ENCODE measurements around the gene SCMH1. TPM values are rescaled to one million over a fixed set of nuclear protein-coding genes. Genes with fewer than 3 reads are reported as not detected.

The SCMH1 gene
- total and polyA plus RNA-seq, 2 of the 4 experiments (the other 2 are of a cell fraction): 9.0 to 19.4 TPM

DNA sequence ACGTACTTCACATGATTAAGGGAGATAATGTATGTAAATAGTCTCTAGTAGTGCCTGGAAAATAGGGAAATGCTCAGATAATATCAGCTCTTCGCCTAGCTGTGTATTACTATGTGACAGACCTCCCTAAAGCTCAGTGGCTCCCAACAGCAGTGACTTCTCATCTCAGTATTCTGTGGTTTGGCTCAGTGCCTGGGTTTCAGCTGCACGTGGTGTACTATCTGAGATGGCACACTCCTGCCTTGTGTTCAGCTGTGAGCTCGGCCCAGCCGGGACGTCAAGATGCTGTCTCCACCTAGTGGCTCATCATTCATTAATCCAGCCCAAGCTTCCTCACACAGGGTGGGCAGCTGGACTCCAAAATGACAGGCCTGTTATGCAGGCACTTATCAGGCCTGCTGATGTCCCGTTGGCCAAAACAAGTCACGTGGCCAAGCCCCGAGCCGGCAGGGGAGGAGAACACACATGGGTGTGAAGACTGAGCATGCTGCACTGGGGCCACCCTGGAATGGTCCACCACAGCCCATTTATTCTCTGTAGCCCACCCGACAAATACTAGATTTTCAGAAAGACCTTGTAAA is 238.4 kb downstream of the SCMH1 start:
- H3K27ac ChIP-seq (ENCODE audit: insufficient read depth, low read length): no peak overlapping the region
- H2BK120ac ChIP-seq (ENCODE audit: low read depth, low read length): 0 out of 2 replicates have a peak overlapping the region, but pooled peaks have one; percentile 7
- dilution Hi-C loops (cut with HindIII; ENCODE audit: low sequenced_read_pairs, unreplicated experiment): no loop called here
- peak overlapping the region; percentile 64 for H2AFZ ChIP-seq (replicated peaks; ENCODE audit: low read length, poor library complexity)
- H4K5ac ChIP-seq (ENCODE audit: low read depth, low read length): no peak overlapping the region
- WGBS, 2 experiments (ENCODE audit: extremely low coverage in 2 of 2, insufficient read length in 1 of 2): no CpG with 5 or more reads among the region's 11 CpGs
- peak overlapping the region; percentile 13 for H2AK9ac ChIP-seq (replicated peaks; ENCODE audit: low read depth, low read length, poor library complexity)
- H3K27me3 ChIP-seq (ENCODE audit: control insufficient read depth, insufficient read depth, low read length): no peaks in the 10 kb centered on the region
- no peaks in the 10 kb centered on the region for H3K9me3 ChIP-seq (ENCODE audit: control insufficient read depth, insufficient read depth, low read length)
- ATAC-seq (ENCODE audit: low read depth) (peak; percentile 96), DNase-seq (peak; percentile 100)
- POLR2A ChIA-PET (ENCODE audit: unreplicated experiment): no interaction called here
- no peak overlapping the region for H4K91ac ChIP-seq (ENCODE audit: insufficient read depth, low read depth, low read length)
- peaks cover 14% of the 10 kb centered on the region for H3K4me1 ChIP-seq (ENCODE audit: control insufficient read depth, insufficient read depth, low read length)
- no peak overlapping the region for H3K18ac ChIP-seq (ENCODE audit: low read depth, low read length)
- in situ Hi-C loops (cut with MboI; ENCODE audit: low sequenced_read_pairs): no loop called here
- no peak overlapping the region for H2BK20ac ChIP-seq (ENCODE audit: low read depth, low read length)
- H3K79me1 ChIP-seq (ENCODE audit: low read depth in 1 of 2, low read length in 2 of 2): peaks cover 32 to 77% of the 10 kb centered on the region in 2 experiments
- peaks cover 17% of the 10 kb centered on the region for H4K20me1 ChIP-seq (ENCODE audit: insufficient read depth, low read length)
- H3K56ac ChIP-seq (ENCODE audit: extremely low read depth, insufficient read depth, low read length): no peak overlapping the region
- H3K4ac ChIP-seq (ENCODE audit: low read depth, low read length): no peak overlapping the region
- no peak overlapping the region for H3K23ac ChIP-seq (ENCODE audit: low read depth, low read length)
- no peak overlapping the region for H3K4me2 ChIP-seq (ENCODE audit: low read depth, low read length)
- 0 out of 4 replicates have a peak overlapping the region, but pooled peaks of 1 of the 2 experiments have one; percentile 6 for H4K8ac ChIP-seq (ENCODE audit: low read depth in 2 of 2, low read length in 2 of 2)
- H3K9ac ChIP-seq (ENCODE audit: low read depth, low read length): no peak overlapping the region
- no peak overlapping the region for H2BK15ac ChIP-seq (ENCODE audit: low read depth, low read length)
- no peak overlapping the region for H3K14ac ChIP-seq (replicated peaks; ENCODE audit: low read depth, low read length)
- BruUV-seq (replicated peaks): no TSS peak
- peaks cover 41% of the 10 kb centered on the region for H3K36me3 ChIP-seq (ENCODE audit: control insufficient read depth, insufficient read depth, low read length)
- intact Hi-C loops (cut with micrococcal nuclease): loop anchor here (1.0 kb wide), 1 partner anchor 155 kb away; no protein-coding TSS in a partner anchor
- no peak overlapping the region for H3K4me3 ChIP-seq (ENCODE audit: insufficient read depth, low read depth, low read length)
- CTCF ChIA-PET: interaction anchor here (0.5 to 2.0 kb wide), 11 partner anchors 9 to 231 kb away, joined by 3 to 9 read pairs (median 5); partner anchors contain the start of genes CTPS1 and SLFNL1
- no peak overlapping the region for H2AK5ac ChIP-seq (ENCODE audit: low read depth, low read length)
- H2BK5ac ChIP-seq (ENCODE audit: low read depth, low read length, poor library complexity, severe bottlenecking): peak overlapping the region; percentile 71
- peaks cover 16% of the 10 kb centered on the region for H3K9me1 ChIP-seq (ENCODE audit: insufficient read depth, low read length)
- TF ChIP-seq, protein P1, sequence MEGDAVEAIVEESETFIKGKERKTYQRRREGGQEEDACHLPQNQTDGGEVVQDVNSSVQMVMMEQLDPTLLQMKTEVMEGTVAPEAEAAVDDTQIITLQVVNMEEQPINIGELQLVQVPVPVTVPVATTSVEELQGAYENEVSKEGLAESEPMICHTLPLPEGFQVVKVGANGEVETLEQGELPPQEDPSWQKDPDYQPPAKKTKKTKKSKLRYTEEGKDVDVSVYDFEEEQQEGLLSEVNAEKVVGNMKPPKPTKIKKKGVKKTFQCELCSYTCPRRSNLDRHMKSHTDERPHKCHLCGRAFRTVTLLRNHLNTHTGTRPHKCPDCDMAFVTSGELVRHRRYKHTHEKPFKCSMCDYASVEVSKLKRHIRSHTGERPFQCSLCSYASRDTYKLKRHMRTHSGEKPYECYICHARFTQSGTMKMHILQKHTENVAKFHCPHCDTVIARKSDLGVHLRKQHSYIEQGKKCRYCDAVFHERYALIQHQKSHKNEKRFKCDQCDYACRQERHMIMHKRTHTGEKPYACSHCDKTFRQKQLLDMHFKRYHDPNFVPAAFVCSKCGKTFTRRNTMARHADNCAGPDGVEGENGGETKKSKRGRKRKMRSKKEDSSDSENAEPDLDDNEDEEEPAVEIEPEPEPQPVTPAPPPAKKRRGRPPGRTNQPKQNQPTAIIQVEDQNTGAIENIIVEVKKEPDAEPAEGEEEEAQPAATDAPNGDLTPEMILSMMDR (conservative IDR thresholded peaks at IDR 0.05; ENCODE audit: low read depth, low read length): peak; percentile 68
- TF ChIP-seq RAD21 (IDR thresholded peaks at IDR 0.05; ENCODE audit: low read length) (peak; percentile 61), CHD1 (IDR thresholded peaks at IDR 0.05; ENCODE audit: low read depth, low read length) (no peak), ELK1 (IDR thresholded peaks at IDR 0.05; ENCODE audit: borderline replicate concordance, low read depth, low read length) (no peak), FOS (IDR thresholded peaks at IDR 0.05; ENCODE audit: low read depth, low read length) (peak; percentile 39; the same call in 1 of the 2 replicates), RCOR1 (IDR thresholded peaks at IDR 0.05; ENCODE audit: insufficient replicate concordance, low read length) (peak; percentile 43), POLR2A (IDR thresholded peaks at IDR 0.05; ENCODE audit: low read depth, low read length) (no peak), RFX5 (IDR thresholded peaks at IDR 0.05; ENCODE audit: low read depth, low read length) (0 out of 2 replicates have a peak, but pooled peaks have one; percentile 17), MXI1 (IDR thresholded peaks at IDR 0.05; ENCODE audit: borderline replicate concordance, low read depth, low read length) (peak; percentile 99), CEBPB (IDR thresholded peaks at IDR 0.05; ENCODE audit: low read depth, low read length) (no peak), MAZ (IDR thresholded peaks at IDR 0.05; ENCODE audit: borderline replicate concordance, low read depth, low read length) (peak; percentile 25; the same call in 1 of the 2 replicates), NFE2L2 (IDR thresholded peaks at IDR 0.05; ENCODE audit: low read depth, low read length) (no peak), SMC3 (IDR thresholded peaks at IDR 0.05; ENCODE audit: low read depth, low read length) (peak; percentile 58), USF2 (IDR thresholded peaks at IDR 0.05; ENCODE audit: low read depth, low read length) (peak; percentile 93), MAFK (IDR thresholded peaks at IDR 0.05; ENCODE audit: low read depth, low read length) (no peak)

Measured in IMR-90 (cell line).